GM18867 (cell line): ENCODE measurements around the gene ANTXR1.

Experiments used
- ATAC-seq: cut with Tn5 transposase; IDR thresholded peaks from one replicate; pipeline ENCODE4 v1.9.1; 2021; ENCODE audit warnings: mild to moderate bottlenecking, moderate library complexity; ENCODE audit not compliant: unreplicated experiment

ANTXR1 gene

GRCh38 chr2:69298862-69299261, 285.9 kb downstream of the ANTXR1 start:
- no peak for ATAC-seq
